Measurements from ENCODE around the gene TUBB8. TPM values are rescaled to one million over a fixed set of nuclear protein-coding genes. Genes with fewer than 3 reads are reported as not detected.
A peak's percentile ranks its signal among the peaks of the same experiment; 100 is the strongest.
"Not testable (repeated sequence)": the region's sequence is repeated elsewhere in the genome, so short reads cannot be mapped to it uniquely, and the experiment has no call there.

TUBB8 gene
- total and polyA plus RNA-seq, 9 of the 15 experiments (the other 6 are each of a cell fraction or from before 2014, with no cell fraction given): 0.07 TPM; not detected in 8

DNA sequence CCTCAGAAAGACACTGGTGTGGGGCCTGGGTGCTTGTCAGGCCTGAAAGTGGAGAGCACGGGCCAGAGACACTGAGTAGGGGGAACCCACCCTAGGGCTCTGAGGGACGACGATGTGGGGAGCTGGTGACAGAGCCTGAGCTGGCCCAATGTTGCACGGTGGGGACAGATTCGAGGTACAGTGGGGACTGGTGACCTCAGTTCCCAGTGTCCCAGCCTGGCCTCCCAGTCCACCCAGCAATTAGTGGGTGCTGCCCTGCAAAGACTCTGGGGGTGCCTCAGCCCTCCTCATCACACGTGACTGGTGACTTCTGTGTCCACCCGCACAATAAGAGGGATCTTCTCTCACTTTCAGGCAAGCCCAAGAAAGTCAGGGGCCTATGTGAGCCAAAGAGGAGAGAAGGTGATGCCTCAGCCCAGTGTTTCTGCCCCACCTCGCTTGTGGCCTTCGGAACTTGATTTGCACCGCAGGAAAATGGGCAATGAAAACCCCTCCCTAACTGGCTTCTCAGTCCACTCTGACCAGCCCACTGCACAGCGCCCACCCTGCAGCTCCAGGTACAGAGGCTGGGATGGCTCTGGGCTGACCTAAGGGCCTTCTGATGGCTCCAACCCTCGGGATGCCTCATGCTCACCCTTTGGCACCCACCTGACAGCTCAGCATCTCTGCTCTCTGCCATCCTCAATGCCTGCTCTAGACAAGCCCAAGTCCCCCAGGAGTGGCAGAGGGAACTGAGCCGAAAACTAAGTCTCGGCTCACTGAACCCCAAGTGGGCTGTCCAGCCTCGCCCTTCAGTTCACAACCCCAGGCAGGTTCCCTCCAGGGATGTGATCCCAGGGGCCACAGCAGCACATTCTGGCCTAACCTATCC lies 36.4 kb downstream of the TUBB8 start:
- H3K9me1 ChIP-seq (ENCODE audit: control insufficient read depth, insufficient read depth, low read length); POLR2A ChIA-PET; FAIRE-seq; H3K36me3 ChIP-seq (ENCODE audit: control insufficient read depth, insufficient read depth, low read length); H3K4me3 ChIP-seq; H3K9me3 ChIP-seq (replicated peaks; ENCODE audit: control insufficient read depth, insufficient read depth, low read depth, low read length); BruUV-seq (replicated peaks); CTCF ChIA-PET (ENCODE audit: low intra/inter-chr PET ratio); H3K27me3 ChIP-seq (ENCODE audit: control insufficient read depth in 2 of 2, insufficient read depth in 2 of 2, low read length in 2 of 2); H3K4me2 ChIP-seq (ENCODE audit: insufficient read depth, low read length); H3K79me2 ChIP-seq (ENCODE audit: control insufficient read depth, insufficient read depth, low read length); intact Hi-C loops (cut with micrococcal nuclease); H3K9ac ChIP-seq (ENCODE audit: insufficient read depth in 1 of 2, low read depth in 2 of 2, low read length in 2 of 2); H2AFZ ChIP-seq (ENCODE audit: low read depth, low read length); H3K4me1 ChIP-seq (replicated peaks in 1 of 2; ENCODE audit: control insufficient read depth in 2 of 2, insufficient read depth in 2 of 2, low read length in 2 of 2); H4K20me1 ChIP-seq (replicated peaks; ENCODE audit: control insufficient read depth, insufficient read depth, low read length); DNase-seq (ENCODE audit: extremely low read depth in 1 of 4, low spot score in 3 of 4); in situ Hi-C loops (cut with MboI); H3K27ac ChIP-seq (ENCODE audit: extremely low read depth, low read depth, low read length): not testable (repeated sequence)
- WGBS (ENCODE audit: insufficient coverage, low coverage, missing lambda C conversion rate): 0% methylated on average over 3 of the region's 15 CpGs
- ATAC-seq: peak; percentile 34

DNA sequence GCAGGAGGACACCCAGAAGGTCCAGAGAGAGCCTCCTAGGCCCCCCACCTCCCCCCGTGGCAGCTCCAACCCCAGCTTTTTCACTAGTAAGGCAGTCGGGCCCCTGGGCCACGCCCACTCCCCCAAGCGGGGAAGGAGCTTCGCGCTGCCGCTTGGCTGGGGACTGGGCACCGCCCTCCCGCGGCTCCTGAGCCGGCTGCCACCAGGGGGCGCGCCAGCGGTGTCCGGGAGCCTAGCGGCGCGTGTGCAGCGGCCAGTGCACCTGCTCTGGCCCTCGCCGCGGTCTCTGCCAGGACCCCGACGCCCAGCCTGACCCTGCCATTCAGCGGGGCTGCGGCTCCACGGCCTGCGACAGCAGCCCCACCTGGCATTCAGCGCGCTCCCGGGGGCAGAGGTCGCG lies 37.8 kb downstream of the TUBB8 start:
- H3K27ac ChIP-seq (ENCODE audit: extremely low read depth, low read depth, low read length); H3K9me1 ChIP-seq (ENCODE audit: control insufficient read depth, insufficient read depth, low read length); H3K4me3 ChIP-seq; in situ Hi-C loops (cut with MboI); H3K36me3 ChIP-seq (ENCODE audit: control insufficient read depth, insufficient read depth, low read length); H3K4me1 ChIP-seq (replicated peaks in 1 of 2; ENCODE audit: control insufficient read depth in 2 of 2, insufficient read depth in 2 of 2, low read length in 2 of 2); H4K20me1 ChIP-seq (replicated peaks; ENCODE audit: control insufficient read depth, insufficient read depth, low read length); DNase-seq (ENCODE audit: extremely low read depth in 1 of 4, low spot score in 3 of 4); BruUV-seq (replicated peaks); H3K9me3 ChIP-seq (replicated peaks; ENCODE audit: control insufficient read depth, insufficient read depth, low read depth, low read length); POLR2A ChIA-PET; intact Hi-C loops (cut with micrococcal nuclease); CTCF ChIA-PET (ENCODE audit: low intra/inter-chr PET ratio); H3K27me3 ChIP-seq (ENCODE audit: control insufficient read depth in 2 of 2, insufficient read depth in 2 of 2, low read length in 2 of 2); FAIRE-seq; H3K9ac ChIP-seq (ENCODE audit: insufficient read depth in 1 of 2, low read depth in 2 of 2, low read length in 2 of 2); H2AFZ ChIP-seq (ENCODE audit: low read depth, low read length); H3K4me2 ChIP-seq (ENCODE audit: insufficient read depth, low read length); H3K79me2 ChIP-seq (ENCODE audit: control insufficient read depth, insufficient read depth, low read length): not testable (repeated sequence)
- 19% methylated on average over 12 of the region's 33 CpGs for WGBS (ENCODE audit: insufficient coverage, low coverage, missing lambda C conversion rate)
- TF ChIP-seq, protein P1, sequence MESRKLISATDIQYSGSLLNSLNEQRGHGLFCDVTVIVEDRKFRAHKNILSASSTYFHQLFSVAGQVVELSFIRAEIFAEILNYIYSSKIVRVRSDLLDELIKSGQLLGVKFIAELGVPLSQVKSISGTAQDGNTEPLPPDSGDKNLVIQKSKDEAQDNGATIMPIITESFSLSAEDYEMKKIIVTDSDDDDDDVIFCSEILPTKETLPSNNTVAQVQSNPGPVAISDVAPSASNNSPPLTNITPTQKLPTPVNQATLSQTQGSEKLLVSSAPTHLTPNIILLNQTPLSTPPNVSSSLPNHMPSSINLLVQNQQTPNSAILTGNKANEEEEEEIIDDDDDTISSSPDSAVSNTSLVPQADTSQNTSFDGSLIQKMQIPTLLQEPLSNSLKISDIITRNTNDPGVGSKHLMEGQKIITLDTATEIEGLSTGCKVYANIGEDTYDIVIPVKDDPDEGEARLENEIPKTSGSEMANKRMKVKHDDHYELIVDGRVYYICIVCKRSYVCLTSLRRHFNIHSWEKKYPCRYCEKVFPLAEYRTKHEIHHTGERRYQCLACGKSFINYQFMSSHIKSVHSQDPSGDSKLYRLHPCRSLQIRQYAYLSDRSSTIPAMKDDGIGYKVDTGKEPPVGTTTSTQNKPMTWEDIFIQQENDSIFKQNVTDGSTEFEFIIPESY (CRISPR knock-in tag; IDR thresholded peaks at IDR 0.05): peak; percentile 94
- TF ChIP-seq, protein P2, sequence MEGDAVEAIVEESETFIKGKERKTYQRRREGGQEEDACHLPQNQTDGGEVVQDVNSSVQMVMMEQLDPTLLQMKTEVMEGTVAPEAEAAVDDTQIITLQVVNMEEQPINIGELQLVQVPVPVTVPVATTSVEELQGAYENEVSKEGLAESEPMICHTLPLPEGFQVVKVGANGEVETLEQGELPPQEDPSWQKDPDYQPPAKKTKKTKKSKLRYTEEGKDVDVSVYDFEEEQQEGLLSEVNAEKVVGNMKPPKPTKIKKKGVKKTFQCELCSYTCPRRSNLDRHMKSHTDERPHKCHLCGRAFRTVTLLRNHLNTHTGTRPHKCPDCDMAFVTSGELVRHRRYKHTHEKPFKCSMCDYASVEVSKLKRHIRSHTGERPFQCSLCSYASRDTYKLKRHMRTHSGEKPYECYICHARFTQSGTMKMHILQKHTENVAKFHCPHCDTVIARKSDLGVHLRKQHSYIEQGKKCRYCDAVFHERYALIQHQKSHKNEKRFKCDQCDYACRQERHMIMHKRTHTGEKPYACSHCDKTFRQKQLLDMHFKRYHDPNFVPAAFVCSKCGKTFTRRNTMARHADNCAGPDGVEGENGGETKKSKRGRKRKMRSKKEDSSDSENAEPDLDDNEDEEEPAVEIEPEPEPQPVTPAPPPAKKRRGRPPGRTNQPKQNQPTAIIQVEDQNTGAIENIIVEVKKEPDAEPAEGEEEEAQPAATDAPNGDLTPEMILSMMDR (IDR thresholded peaks at IDR 0.05 in 2 of 3, conservative IDR thresholded peaks at IDR 0.05 in 1 of 3; ENCODE audit: insufficient read depth in 2 of 3, low read depth in 1 of 3, low read length in 3 of 3): peak in 1 of 3 experiments; percentile 23; a peak in 1 of 6 replicates
- peak; percentile 45; the same call in 2 of the 3 replicates for ATAC-seq
